MCF 10A (cell line): ENCODE data around the gene JOSD2. TPM values are rescaled to one million over a fixed set of nuclear protein-coding genes. Genes with fewer than 3 reads are reported as not detected.

Experiments
- BruUV-seq: library from RNA; stranded (reverse); fragments of 400-500 nt; replicated peaks from 2 replicates; lab custom pipeline; 2021; lab: Mats Ljungman, UMichigan
- CTCF ChIA-PET: fragments of 300-600 bp; sonication (Branson Sonifier 250); formaldehyde crosslinking; extraction: SDS; loops from one replicate; lab custom pipeline; 2021; ENCODE audit warnings: antibody characterized with exemption, inconsistent platforms; lab: Yijun Ruan, JAX
- POLR2A ChIA-PET: fragments of 300-600, 350-650 bp; sonication (Branson Sonifier 250); formaldehyde crosslinking; extraction: SDS; loops from one replicate; lab custom pipeline; 2020; ENCODE audit warnings: antibody characterized with exemption, inconsistent platforms; lab: Yijun Ruan, JAX
- DNase-seq: peaks from one replicate; pipeline ENCODE4 v3.0.0-alpha.2; 2018; ENCODE audit not compliant: unreplicated experiment
- H3K27ac Mint-ChIP-seq: one replicate; pipeline ENCODE4 v1.8.0; 2022; ENCODE audit warnings: mild to moderate bottlenecking, low read depth, mixed read lengths; ENCODE audit not compliant: unreplicated experiment
- H3K27me3 Mint-ChIP-seq: one replicate; pipeline ENCODE4 v1.8.0; 2022; ENCODE audit warnings: mixed read lengths; ENCODE audit not compliant: insufficient read depth, unreplicated experiment
- H3K36me3 Mint-ChIP-seq: one replicate; pipeline ENCODE4 v1.8.0; 2022; ENCODE audit warnings: mild to moderate bottlenecking, moderate library complexity, mixed read lengths; ENCODE audit not compliant: insufficient read depth, unreplicated experiment
- H3K4me1 Mint-ChIP-seq: one replicate; pipeline ENCODE4 v1.8.0; 2022; ENCODE audit warnings: mixed read lengths; ENCODE audit not compliant: insufficient read depth, unreplicated experiment
- H3K4me3 Mint-ChIP-seq: one replicate; pipeline ENCODE4 v1.8.0; 2022; ENCODE audit warnings: mild to moderate bottlenecking, moderate library complexity, mixed read lengths; ENCODE audit not compliant: unreplicated experiment
- H3K9me3 Mint-ChIP-seq: one replicate; pipeline ENCODE4 v1.8.0; 2022; ENCODE audit warnings: mixed read lengths; ENCODE audit not compliant: unreplicated experiment
- CTCF ChIP-seq: fragments of 200-600 bp; IDR thresholded peaks from one replicate; pipeline ENCODE4 v1.8.0; 2022; ENCODE audit warnings: antibody characterized with exemption, mild to moderate bottlenecking; ENCODE audit not compliant: unreplicated experiment
- intact Hi-C: fragments of 100-400 bp; cut with micrococcal nuclease; formaldehyde crosslinking; loops from 2 replicates; pipeline ENCODE4 v1.14.1; 2022
- total RNA-seq: library from RNA; stranded (reverse); gene quantifications from 2 replicates; pipeline ENCODE4 v1.2.3, GENCODE V29; 2022

The JOSD2 gene
- total RNA-seq, 1 experiment from 2014 or later = 65.8 TPM

DNA sequence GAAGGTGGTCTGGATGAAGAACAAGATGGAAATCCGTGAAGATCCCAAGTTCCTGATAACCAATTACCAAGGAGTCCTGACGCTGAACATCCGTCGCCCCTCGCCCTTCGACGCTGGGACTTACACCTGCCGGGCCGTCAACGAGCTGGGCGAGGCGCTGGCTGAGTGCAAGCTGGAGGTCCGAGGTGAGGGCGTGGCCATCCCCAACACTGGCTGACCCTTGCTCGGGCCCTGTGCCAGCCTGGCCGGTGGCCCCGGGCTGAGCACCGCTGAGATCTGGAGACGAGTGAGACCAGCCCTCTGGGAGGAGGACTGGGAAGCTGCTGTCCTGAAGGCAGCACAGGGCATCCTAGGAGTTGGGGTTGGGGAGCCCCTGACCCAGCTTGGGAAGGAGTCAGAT lies 46.6 kb downstream of the JOSD2 start:
- CTCF ChIA-PET = interaction anchor here (0.5 to 0.7 kb wide), 3 partner anchors 38 to 956 kb away, joined by 3 read pairs; no protein-coding TSS in a partner anchor

DNA sequence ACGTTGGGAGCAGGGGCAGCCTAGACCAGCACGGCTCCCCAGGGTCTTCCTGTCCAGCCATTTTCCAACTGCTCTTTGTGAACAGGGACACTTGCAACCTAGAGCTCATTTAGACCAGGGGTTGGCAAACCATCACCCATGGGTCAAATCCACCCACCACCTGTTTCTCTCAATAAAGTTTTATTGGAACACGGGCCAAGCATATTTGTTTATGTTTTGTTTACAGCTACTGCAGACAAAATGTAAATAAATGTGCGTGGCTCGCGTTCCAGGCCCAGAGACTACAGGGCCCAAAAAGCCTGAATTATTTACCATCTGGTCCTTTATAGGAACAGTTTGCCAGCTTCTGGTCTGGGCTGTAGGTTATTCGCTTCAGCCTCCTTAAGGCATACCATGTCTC lies 48.0 kb downstream of the JOSD2 start:
- intact Hi-C loops = no loop called here
- H3K4me3 Mint-ChIP-seq = no peak overlapping the region
- DNase-seq = no peak
- no peak for TF ChIP-seq CTCF
- no peaks in the 10 kb centered on the region for H3K4me1 Mint-ChIP-seq
- H3K27ac Mint-ChIP-seq = no peak overlapping the region
- no peaks in the 10 kb centered on the region for H3K36me3 Mint-ChIP-seq
- no peaks in the 10 kb centered on the region for H3K9me3 Mint-ChIP-seq
- BruUV-seq = no TSS peak
- H3K27me3 Mint-ChIP-seq = no peaks in the 10 kb centered on the region
- POLR2A ChIA-PET = interaction anchor here (1.1 to 1.4 kb wide), 2 partner anchors 75 to 94 kb away, joined by 3 to 4 read pairs; no protein-coding TSS in a partner anchor
- CTCF ChIA-PET = interaction anchor here (0.5 to 3.4 kb wide), 11 partner anchors 9 to 1010 kb away, joined by 3 to 27 read pairs (median 3); partner anchors contain the start of gene NAPSA

More for the DNA sequence above, 46.6 kb downstream of the JOSD2 start:
- Mint-ChIP-seq H3K4me1 (no peaks in the 10 kb centered on the region), H3K4me3 (no peak overlapping the region), H3K36me3 (no peaks in the 10 kb centered on the region), H3K9me3 (no peaks in the 10 kb centered on the region), H3K27me3 (no peaks in the 10 kb centered on the region), H3K27ac (no peak overlapping the region)
- no peak for TF ChIP-seq CTCF
- intact Hi-C loops = no loop called here
- POLR2A ChIA-PET = no interaction called here
- no peak for DNase-seq
- BruUV-seq = no TSS peak

- TF ChIP-seq CTCF = peak; percentile 81
- H3K36me3 Mint-ChIP-seq = no peaks in the 10 kb centered on the region
- CTCF ChIA-PET = interaction anchor here (0.6 to 3.4 kb wide), 23 partner anchors 12 to 1014 kb away, joined by 3 to 27 read pairs (median 5); partner anchors contain the start of genes NAPSA and NR1H2
- H3K9me3 Mint-ChIP-seq = peaks cover 7% of the 10 kb centered on the region
- intact Hi-C loops = loop anchor here (1.0 to 2.0 kb wide), 3 partner anchors 93 to 322 kb away; no protein-coding TSS in a partner anchor
- H3K4me3 Mint-ChIP-seq = no peak overlapping the region
- POLR2A ChIA-PET = interaction anchor here (0.6 to 1.6 kb wide), 3 partner anchors 76 to 646 kb away, joined by 3 to 10 read pairs (median 4); partner anchors contain the start of gene POLD1
- peak; percentile 78 for DNase-seq
- BruUV-seq = no TSS peak
- H3K4me1 Mint-ChIP-seq = no peaks in the 10 kb centered on the region
- no peak overlapping the region for H3K27ac Mint-ChIP-seq
- peaks cover 14% of the 10 kb centered on the region for H3K27me3 Mint-ChIP-seq
These were observed 49.7 kb downstream of the JOSD2 start for GRCh38 chr19:50461066-50461875.
